ENCODE data around the gene ALG10.
"Not testable (repeated sequence)": the region's sequence is repeated elsewhere in the genome, so short reads cannot be mapped to it uniquely, and the experiment has no call there.

Gene ALG10

DNA sequence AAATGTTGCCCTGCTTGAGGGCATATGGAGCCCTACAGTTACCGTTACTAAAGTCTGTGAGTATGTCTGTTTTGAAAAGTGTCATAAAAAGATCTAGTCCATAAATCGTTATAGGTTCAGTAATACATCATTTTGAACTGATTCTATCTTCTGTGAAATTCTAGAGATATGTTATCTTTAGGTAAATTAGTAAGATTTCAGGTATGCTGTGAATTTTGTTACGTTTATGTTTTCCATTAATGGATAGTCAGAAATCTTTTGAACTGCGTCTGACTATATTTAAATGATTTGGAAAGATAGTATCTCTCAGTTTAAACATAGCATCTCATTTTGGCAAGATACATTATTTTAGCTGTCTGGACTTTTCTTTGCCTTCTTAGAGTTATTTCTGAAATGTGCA lies 8.3 kb downstream of the ALG10 start:
- H3K27me3 ChIP-seq (ENCODE audit: low read depth, low read length) = no peaks in the 10 kb centered on the region
- H3K9me3 ChIP-seq (ENCODE audit: control insufficient read depth in 1 of 2, low read length in 2 of 2) = no peaks in the 10 kb centered on the region
- H3K4me3 ChIP-seq (ENCODE audit: low read depth in 1 of 2, low read length in 2 of 2) = no peak overlapping the region
- H3K36me3 ChIP-seq (ENCODE audit: control insufficient read depth in 1 of 2, insufficient read depth in 2 of 2, low read length in 2 of 2) = no peaks in the 10 kb centered on the region
- H3K27ac ChIP-seq (ENCODE audit: low read length) = no peak overlapping the region
- no peaks in the 10 kb centered on the region for H3K4me1 ChIP-seq (ENCODE audit: control insufficient read depth in 1 of 2, insufficient read depth in 2 of 2, low read length in 2 of 2)

GRCh38 chr12:34033628-34034296 lies 11.5 kb downstream of the ALG10 start:
- Histone ChIP-seq H3K36me3 (ENCODE audit: control insufficient read depth in 1 of 2, insufficient read depth in 2 of 2, low read length in 2 of 2) (no peaks in the 10 kb centered on the region), H3K9me3 (ENCODE audit: control insufficient read depth in 1 of 2, low read length in 2 of 2) (no peaks in the 10 kb centered on the region), H3K4me1 (ENCODE audit: control insufficient read depth in 1 of 2, insufficient read depth in 2 of 2, low read length in 2 of 2) (no peaks in the 10 kb centered on the region), H3K27ac (ENCODE audit: low read length) (no peak overlapping the region), H3K27me3 (ENCODE audit: low read depth, low read length) (no peaks in the 10 kb centered on the region), H3K4me3 (ENCODE audit: low read depth in 1 of 2, low read length in 2 of 2) (no peak overlapping the region)

- not testable (repeated sequence) for H3K27ac ChIP-seq (ENCODE audit: low read length); H3K27me3 ChIP-seq (ENCODE audit: low read depth, low read length); H3K9me3 ChIP-seq (ENCODE audit: control insufficient read depth in 1 of 2, low read length in 2 of 2); H3K4me3 ChIP-seq (ENCODE audit: low read depth in 1 of 2, low read length in 2 of 2); H3K36me3 ChIP-seq (ENCODE audit: control insufficient read depth in 1 of 2, insufficient read depth in 2 of 2, low read length in 2 of 2); H3K4me1 ChIP-seq (ENCODE audit: control insufficient read depth in 1 of 2, insufficient read depth in 2 of 2, low read length in 2 of 2)
Measured at GRCh38 chr12:34038357-34038756, 16.1 kb downstream of the ALG10 start.

DNA sequence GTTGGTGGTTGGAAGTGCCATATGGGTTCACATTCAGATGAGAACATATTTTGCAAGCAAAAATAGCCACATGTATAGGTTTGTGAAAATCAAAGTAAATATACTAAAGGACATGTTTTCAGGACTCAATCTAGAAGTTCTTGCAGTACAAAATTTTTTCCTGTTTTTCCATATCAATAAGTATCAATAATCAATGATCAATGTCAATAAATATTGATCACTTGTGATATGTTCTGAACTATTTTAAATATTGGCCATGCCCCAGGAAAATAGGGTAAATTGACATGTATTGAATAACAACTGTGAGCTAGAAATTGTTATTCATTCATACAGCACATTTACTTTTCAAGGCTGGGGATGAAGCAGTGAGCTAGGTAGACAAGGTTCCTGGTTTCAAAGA lies 24.3 kb downstream of the ALG10 start:
- Histone ChIP-seq H3K4me3 (ENCODE audit: low read depth in 1 of 2, low read length in 2 of 2) (no peak overlapping the region), H3K4me1 (ENCODE audit: control insufficient read depth in 1 of 2, insufficient read depth in 2 of 2, low read length in 2 of 2) (no peaks in the 10 kb centered on the region), H3K27me3 (ENCODE audit: low read depth, low read length) (no peaks in the 10 kb centered on the region), H3K36me3 (ENCODE audit: control insufficient read depth in 1 of 2, insufficient read depth in 2 of 2, low read length in 2 of 2) (no peaks in the 10 kb centered on the region), H3K9me3 (ENCODE audit: control insufficient read depth in 1 of 2, low read length in 2 of 2) (peaks cover 0 to 8% of the 10 kb centered on the region in 2 donors), H3K27ac (ENCODE audit: low read length) (no peak overlapping the region)

GRCh38 chr12:34047855-34048254 lies 25.6 kb downstream of the ALG10 start:
- H3K9me3 ChIP-seq (ENCODE audit: control insufficient read depth in 1 of 2, low read length in 2 of 2); H3K4me1 ChIP-seq (ENCODE audit: control insufficient read depth in 1 of 2, insufficient read depth in 2 of 2, low read length in 2 of 2); H3K27me3 ChIP-seq (ENCODE audit: low read depth, low read length); H3K4me3 ChIP-seq (ENCODE audit: low read depth in 1 of 2, low read length in 2 of 2); H3K27ac ChIP-seq (ENCODE audit: low read length); H3K36me3 ChIP-seq (ENCODE audit: control insufficient read depth in 1 of 2, insufficient read depth in 2 of 2, low read length in 2 of 2): not testable (repeated sequence)

- Histone ChIP-seq H3K4me1 (ENCODE audit: control insufficient read depth in 1 of 2, insufficient read depth in 2 of 2, low read length in 2 of 2) (no peaks in the 10 kb centered on the region), H3K27me3 (ENCODE audit: low read depth, low read length) (no peaks in the 10 kb centered on the region), H3K9me3 (ENCODE audit: control insufficient read depth in 1 of 2, low read length in 2 of 2) (peaks cover 0 to 8% of the 10 kb centered on the region in 2 donors), H3K36me3 (ENCODE audit: control insufficient read depth in 1 of 2, insufficient read depth in 2 of 2, low read length in 2 of 2) (no peaks in the 10 kb centered on the region), H3K27ac (ENCODE audit: low read length) (no peak overlapping the region), H3K4me3 (ENCODE audit: low read depth in 1 of 2, low read length in 2 of 2) (no peak overlapping the region)
Measured at GRCh38 chr12:34048714-34049113, 26.4 kb downstream of the ALG10 start.

DNA sequence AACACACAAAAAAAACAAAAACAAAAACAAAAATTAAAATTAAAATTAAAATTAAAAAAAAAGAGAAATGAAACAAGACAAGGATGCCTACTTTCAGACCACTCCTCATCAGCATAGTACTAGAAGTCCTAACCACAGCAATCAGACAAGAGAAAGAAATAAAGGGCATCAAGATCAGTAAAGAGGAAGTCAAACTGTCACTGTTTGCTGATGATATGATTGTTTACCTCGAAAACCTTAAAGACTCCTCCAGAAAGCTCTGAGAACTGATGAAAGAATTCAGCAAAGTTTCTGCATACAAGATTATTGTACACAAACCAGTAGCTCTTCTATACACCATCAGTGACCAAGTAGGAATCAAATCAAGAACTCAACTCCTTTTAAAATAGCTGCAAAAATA lies 29.2 kb downstream of the ALG10 start:
- H3K4me3 ChIP-seq (ENCODE audit: low read depth in 1 of 2, low read length in 2 of 2) = no peak overlapping the region
- H3K27me3 ChIP-seq (ENCODE audit: low read depth, low read length) = no peaks in the 10 kb centered on the region
- no peaks in the 10 kb centered on the region for H3K4me1 ChIP-seq (ENCODE audit: control insufficient read depth in 1 of 2, insufficient read depth in 2 of 2, low read length in 2 of 2)
- H3K9me3 ChIP-seq (ENCODE audit: control insufficient read depth in 1 of 2, low read length in 2 of 2) = peaks cover 0 to 8% of the 10 kb centered on the region in 2 donors
- H3K27ac ChIP-seq (ENCODE audit: low read length) = no peak overlapping the region
- no peaks in the 10 kb centered on the region for H3K36me3 ChIP-seq (ENCODE audit: control insufficient read depth in 1 of 2, insufficient read depth in 2 of 2, low read length in 2 of 2)

DNA sequence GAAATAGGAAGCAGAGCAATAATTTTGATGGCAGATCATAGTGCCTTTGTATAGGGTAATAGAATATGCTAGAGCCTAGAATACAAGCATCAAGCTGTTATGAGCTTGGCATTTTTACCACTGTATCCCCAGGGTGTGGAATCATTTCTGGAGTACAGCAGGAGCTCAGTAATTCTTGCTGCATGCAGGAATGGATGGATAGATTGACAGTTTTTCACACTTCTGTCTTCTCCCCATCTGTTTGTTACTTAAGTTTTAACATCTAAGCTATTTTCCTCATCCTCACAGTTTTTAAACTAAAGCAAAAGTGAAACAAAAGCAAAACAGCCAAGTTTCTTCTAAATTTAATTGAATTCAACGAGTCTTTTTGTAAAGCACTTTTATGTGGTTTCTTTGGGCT lies 32.6 kb downstream of the ALG10 start:
- Histone ChIP-seq H3K36me3 (ENCODE audit: control insufficient read depth in 1 of 2, insufficient read depth in 2 of 2, low read length in 2 of 2) (no peaks in the 10 kb centered on the region), H3K9me3 (ENCODE audit: control insufficient read depth in 1 of 2, low read length in 2 of 2) (no peaks in the 10 kb centered on the region), H3K4me1 (ENCODE audit: control insufficient read depth in 1 of 2, insufficient read depth in 2 of 2, low read length in 2 of 2) (no peaks in the 10 kb centered on the region), H3K27me3 (ENCODE audit: low read depth, low read length) (no peaks in the 10 kb centered on the region), H3K4me3 (ENCODE audit: low read depth in 1 of 2, low read length in 2 of 2) (no peak overlapping the region), H3K27ac (ENCODE audit: low read length) (no peak overlapping the region)
